GM12891 (cell line): Measurements from ENCODE around the gene MFSD6.

Experiments
- POLR2A ChIP-seq: IDR thresholded peaks from 2 replicates; pipeline ENCODE4 v1.6.1; 2011; ENCODE audit warnings: low read depth, low read length, control low read depth
- TAF1 ChIP-seq: IDR thresholded peaks from 2 replicates; pipeline ENCODE4 v1.6.1; 2011; ENCODE audit warnings: low read depth, low read length, control low read depth

DNA sequence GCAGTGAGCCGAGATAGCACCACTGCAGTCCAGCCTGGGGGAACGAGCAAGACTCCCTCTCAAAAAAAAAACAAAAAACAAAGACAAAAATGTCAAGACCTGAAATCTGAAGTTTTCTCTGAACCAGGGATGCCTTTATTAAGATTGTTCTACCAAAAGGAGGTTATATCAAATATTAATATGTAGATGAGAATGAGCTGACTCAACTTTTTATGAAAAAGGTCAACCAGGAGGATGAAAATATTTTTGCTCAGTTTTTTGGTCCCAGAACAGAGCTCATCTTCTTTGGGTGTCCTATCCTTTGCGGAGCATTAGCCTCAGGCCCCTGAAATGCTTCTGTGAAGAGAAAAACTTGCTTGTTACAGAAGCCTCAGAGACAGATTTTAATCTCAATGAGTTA is 82.3 kb downstream of the MFSD6 start:
- no peak for TF ChIP-seq POLR2A
- no peak for TF ChIP-seq TAF1
